Mucosa of rectum (tissue), 2 donors: ENCODE measurements around the gene CSK.
"Not testable (repeated sequence)": the region's sequence is repeated elsewhere in the genome, so short reads cannot be mapped to it uniquely, and the experiment has no call there.

Experiments
- H3K27ac ChIP-seq, 2 donors: one replicate each; pipeline ENCODE4 v1.7.0; 2013; ENCODE audit warnings: inconsistent platforms in 2 of 2, low read depth in 2 of 2, low read length in 2 of 2
- H3K27me3 ChIP-seq, 2 donors: one replicate each; pipeline ENCODE4 v1.7.0; 2013; ENCODE audit warnings: low read length in 2 of 2; ENCODE audit not compliant: control insufficient read depth in 2 of 2, insufficient read depth in 2 of 2
- H3K36me3 ChIP-seq, 2 donors: one replicate each; pipeline ENCODE4 v1.7.0; 2013; ENCODE audit warnings: low read length in 2 of 2; ENCODE audit not compliant: control insufficient read depth in 2 of 2, insufficient read depth in 2 of 2
- H3K4me1 ChIP-seq, 2 donors: one replicate each; pipeline ENCODE4 v1.7.0; 2013; ENCODE audit warnings: low read length in 2 of 2, mild to moderate bottlenecking in 1 of 2; ENCODE audit not compliant: control insufficient read depth in 2 of 2, insufficient read depth in 2 of 2
- H3K4me3 ChIP-seq, 2 donors: one replicate each; pipeline ENCODE4 v1.7.0; 2013; ENCODE audit warnings: low read length in 2 of 2
- H3K9ac ChIP-seq, 2 donors: one replicate each; pipeline ENCODE4 v1.7.0; 2013; ENCODE audit warnings: low read length in 2 of 2, low read depth in 1 of 2, mild to moderate bottlenecking in 1 of 2
- H3K9me3 ChIP-seq, 2 donors: one replicate each; pipeline ENCODE4 v1.7.0; 2013; ENCODE audit warnings: low read length in 2 of 2; ENCODE audit not compliant: control insufficient read depth in 2 of 2
- donor health status: healthy.
- donor health status: Normal muscosa, but diverticular disease.

Gene CSK

GRCh38 chr15:74781431-74782258 lies at the start of gene CSK:
Gene CSK (plus strand): TSS chr15:74782080. CDS start chr15:74798298, 16,218 bp downstream.
- Histone ChIP-seq H3K4me3 (peak within 1 kb of the TSS; percentile 67 to 90), H3K9me3 (no peaks in the 10 kb centered on the region), H3K4me1 (peaks cover 63 to 74% of the 10 kb centered on the region in 2 donors), H3K36me3 (peaks cover 6 to 7% of the 10 kb centered on the region in 2 donors), H3K9ac (peak within 1 kb of the TSS; percentile 61 to 90), H3K27ac (peak within 1 kb of the TSS; percentile 80 to 86), H3K27me3 (no peaks in the 10 kb centered on the region)

DNA sequence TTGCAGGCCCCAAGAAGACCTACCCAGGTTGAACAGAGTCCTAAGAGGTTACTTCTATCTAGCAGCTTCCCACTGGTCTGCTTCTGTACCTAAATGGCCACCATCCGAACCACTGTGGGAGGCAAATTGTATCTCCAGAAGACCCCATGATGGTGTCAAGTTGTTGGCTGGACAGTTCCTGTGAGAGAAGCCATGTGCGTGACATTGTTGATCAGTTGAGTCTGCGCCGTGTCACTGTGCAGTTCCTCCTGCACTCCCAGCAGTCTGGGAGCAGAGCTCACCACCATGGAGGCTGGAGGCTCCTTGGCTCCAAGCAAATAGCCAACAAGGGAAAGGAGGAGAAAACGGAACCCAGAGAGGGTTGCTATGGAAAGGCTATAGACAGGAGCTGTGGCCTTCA lies 49.0 kb upstream of the CSK start:
- Histone ChIP-seq H3K27ac (no peak overlapping the region), H3K27me3 (peaks cover 18 to 19% of the 10 kb centered on the region in 2 donors), H3K4me3 (no peak overlapping the region), H3K9ac (no peak overlapping the region), H3K4me1 (no peaks in the 10 kb centered on the region), H3K9me3 (no peaks in the 10 kb centered on the region), H3K36me3 (no peaks in the 10 kb centered on the region)

DNA sequence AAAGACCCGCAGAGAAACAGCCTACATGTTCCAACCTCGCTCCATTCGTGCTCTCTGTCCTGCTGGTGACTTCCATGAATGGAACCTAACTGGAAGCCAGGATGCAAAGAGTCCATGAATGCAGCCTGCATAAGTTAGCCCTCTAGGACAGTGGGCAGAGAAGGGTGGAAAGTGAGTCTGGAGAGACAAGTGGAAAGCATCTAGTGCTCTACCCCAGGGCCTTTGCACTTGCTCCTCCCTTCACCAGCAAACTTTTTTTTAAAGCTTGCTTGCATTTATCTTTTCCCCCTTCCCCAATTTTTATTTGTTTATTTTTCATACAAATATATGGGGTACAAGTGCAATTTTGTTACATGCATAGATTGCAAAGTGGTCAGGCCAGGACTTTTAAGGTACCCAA lies 48.6 kb upstream of the CSK start:
- Histone ChIP-seq H3K4me3 (no peak overlapping the region), H3K9me3 (no peaks in the 10 kb centered on the region), H3K27ac (no peak overlapping the region), H3K27me3 (peaks cover 16 to 18% of the 10 kb centered on the region in 2 donors), H3K9ac (no peak overlapping the region), H3K4me1 (no peaks in the 10 kb centered on the region), H3K36me3 (no peaks in the 10 kb centered on the region)

GRCh38 chr15:74735305-74735704 lies 46.6 kb upstream of the CSK start:
- Histone ChIP-seq H3K36me3 (no peaks in the 10 kb centered on the region), H3K27me3 (peaks cover 16% of the 10 kb centered on the region in 2 donors), H3K9ac (no peak overlapping the region), H3K9me3 (no peaks in the 10 kb centered on the region), H3K27ac (no peak overlapping the region), H3K4me1 (no peaks in the 10 kb centered on the region), H3K4me3 (no peak overlapping the region)

- H3K9ac ChIP-seq, H3K27ac ChIP-seq, H3K9me3 ChIP-seq, H3K36me3 ChIP-seq, H3K4me3 ChIP-seq, H3K27me3 ChIP-seq, H3K4me1 ChIP-seq: not testable (repeated sequence)
These were observed 43.6 kb upstream of the CSK start for GRCh38 chr15:74738239-74738638.

- H3K9me3 ChIP-seq = peaks cover 0 to 2% of the 10 kb centered on the region in 2 donors
- H3K4me3 ChIP-seq = no peak overlapping the region
- no peaks in the 10 kb centered on the region for H3K4me1 ChIP-seq
- no peak overlapping the region for H3K27ac ChIP-seq
- H3K36me3 ChIP-seq = no peaks in the 10 kb centered on the region
- H3K27me3 ChIP-seq = no peaks in the 10 kb centered on the region
- no peak overlapping the region for H3K9ac ChIP-seq
These were observed 39.5 kb upstream of the CSK start for GRCh38 chr15:74742422-74742821.

DNA sequence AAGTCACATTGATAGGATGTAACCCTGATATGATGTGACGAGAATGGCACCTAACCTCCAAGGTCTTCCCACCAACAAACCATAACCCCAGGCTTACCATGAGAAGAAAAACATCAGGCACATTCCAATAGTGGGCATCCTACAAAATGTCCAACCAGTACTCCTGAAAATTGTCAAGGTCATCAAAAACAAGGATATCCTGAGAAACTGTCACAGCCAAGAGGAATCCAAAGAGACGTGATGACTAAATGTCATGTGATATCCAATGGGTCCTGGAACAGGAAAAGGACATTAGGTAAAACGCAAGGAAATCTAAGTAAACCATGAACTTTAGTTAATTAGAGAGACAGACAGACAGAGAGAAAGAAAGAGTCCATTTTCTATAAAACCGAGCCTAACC lies 35.5 kb upstream of the CSK start:
- Histone ChIP-seq H3K27ac (no peak overlapping the region), H3K27me3 (no peaks in the 10 kb centered on the region), H3K4me3 (no peak overlapping the region), H3K4me1 (no peaks in the 10 kb centered on the region), H3K9me3 (peaks cover 0 to 2% of the 10 kb centered on the region in 2 donors), H3K9ac (no peak overlapping the region), H3K36me3 (no peaks in the 10 kb centered on the region)

DNA sequence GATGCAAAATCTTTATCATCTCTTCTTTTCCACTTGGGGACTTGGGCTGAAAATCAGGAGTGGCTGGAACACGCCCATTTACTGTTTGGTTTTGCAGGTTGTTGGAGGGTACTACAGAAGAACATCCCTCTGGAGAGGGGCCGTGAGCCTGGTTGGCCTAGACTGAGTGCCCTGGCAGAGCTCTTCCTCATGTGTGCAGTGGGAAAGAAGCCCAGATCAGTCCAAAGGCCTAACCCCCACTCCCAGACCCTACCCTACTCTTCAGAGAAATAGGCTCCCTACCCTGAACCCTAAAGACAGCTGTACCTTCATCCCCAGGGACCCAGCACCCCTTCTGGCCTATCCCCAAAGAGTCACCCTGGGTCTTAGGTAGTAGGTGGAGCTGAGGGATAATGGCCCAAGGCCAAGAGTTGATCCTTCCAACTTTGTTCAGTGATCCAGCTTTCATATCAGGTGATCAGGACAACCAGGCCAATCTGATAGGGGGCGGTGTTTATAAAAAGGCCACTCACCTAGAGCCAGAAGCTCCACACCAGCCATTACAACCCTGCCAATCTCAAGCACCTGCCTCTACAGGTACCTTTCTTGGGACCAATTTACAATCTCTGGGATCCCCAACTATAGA lies 33.4 kb upstream of the CSK start, which contains the start of gene CYP1A2:
Gene CYP1A2 (plus strand): TSS at position 524 of the 625 bp plus-strand sequence. CDS start 894 bp downstream, outside the sequence.
- no peak within 1 kb of the TSS for H3K27ac ChIP-seq
- H3K27me3 ChIP-seq = peaks cover 0 to 2% of the 10 kb centered on the region in 2 donors
- no peaks in the 10 kb centered on the region for H3K4me1 ChIP-seq
- H3K4me3 ChIP-seq = no peak within 1 kb of the TSS
- no peak within 1 kb of the TSS for H3K9ac ChIP-seq
- H3K9me3 ChIP-seq = no peaks in the 10 kb centered on the region
- H3K36me3 ChIP-seq = no peaks in the 10 kb centered on the region

- Histone ChIP-seq H3K27ac (no peak overlapping the region), H3K9ac (no peak overlapping the region), H3K4me1 (no peaks in the 10 kb centered on the region), H3K9me3 (no peaks in the 10 kb centered on the region), H3K4me3 (no peak overlapping the region), H3K27me3 (peaks cover 0 to 2% of the 10 kb centered on the region in 2 donors), H3K36me3 (no peaks in the 10 kb centered on the region)
These were observed 32.0 kb upstream of the CSK start for GRCh38 chr15:74749832-74750231.

DNA sequence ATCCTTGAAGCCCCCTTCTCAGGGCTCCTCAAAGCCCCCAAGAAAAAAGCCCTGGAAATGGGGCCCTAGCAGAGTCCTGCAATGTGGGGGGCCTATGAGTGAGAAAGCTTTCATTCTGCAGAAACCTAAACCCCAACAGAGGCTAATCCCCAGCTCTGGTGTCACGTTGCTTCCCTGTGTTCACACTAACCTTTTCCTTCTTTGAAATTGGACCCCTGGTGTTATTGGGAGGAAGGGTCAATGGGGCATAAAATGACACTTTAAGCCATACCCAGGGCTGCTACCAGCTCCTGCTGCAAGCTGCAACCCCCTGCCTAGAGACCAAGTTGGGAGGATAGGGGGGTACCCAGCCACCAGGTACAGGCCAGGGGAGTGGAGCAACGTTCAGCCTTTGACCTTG lies 31.1 kb upstream of the CSK start:
- Histone ChIP-seq H3K9ac (no peak overlapping the region), H3K27ac (no peak overlapping the region), H3K9me3 (no peaks in the 10 kb centered on the region), H3K27me3 (peaks cover 0 to 2% of the 10 kb centered on the region in 2 donors), H3K4me1 (no peaks in the 10 kb centered on the region), H3K4me3 (no peak overlapping the region), H3K36me3 (no peaks in the 10 kb centered on the region)
